ENCODE results near the gene YLPM1.

The YLPM1 gene

DNA sequence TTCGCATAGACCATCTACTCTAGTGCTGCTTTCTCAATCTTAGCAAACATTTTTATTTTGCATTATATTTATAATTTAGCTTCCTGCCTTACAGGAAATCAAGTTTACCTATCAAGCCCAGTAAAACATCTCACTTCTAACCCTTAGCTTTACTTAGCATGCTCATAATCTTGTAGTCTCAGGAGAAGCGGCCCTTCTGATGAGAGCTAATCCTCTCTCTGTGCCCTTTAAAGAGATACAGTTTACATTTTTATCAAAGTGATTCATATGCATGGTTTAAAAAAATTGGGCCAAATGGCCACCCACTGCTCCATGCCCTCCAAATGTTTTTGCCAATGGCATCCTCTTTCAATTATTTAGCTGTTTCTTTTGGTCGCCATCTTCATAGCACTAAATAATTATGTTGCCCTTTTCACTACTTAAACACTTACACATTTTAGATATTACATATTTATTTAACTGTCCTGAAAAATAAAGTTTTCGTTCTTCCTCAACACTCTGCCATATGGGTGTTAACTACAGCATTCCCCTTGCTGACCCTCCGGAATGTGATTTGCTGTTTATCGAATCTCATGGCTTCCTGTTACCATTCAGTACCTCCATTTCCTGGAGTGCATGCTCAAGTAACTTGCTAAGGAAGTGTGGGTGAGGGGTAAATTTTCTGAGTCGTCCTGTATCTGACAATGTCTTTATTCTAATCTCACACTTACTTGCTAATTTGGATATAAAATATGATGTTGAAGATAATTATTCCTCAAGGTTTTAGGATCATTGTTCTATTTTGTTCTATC, 29.3 kb downstream of the YLPM1 start:
- DNase-seq: peak in 1 of 2 donors; percentile 36

DNA sequence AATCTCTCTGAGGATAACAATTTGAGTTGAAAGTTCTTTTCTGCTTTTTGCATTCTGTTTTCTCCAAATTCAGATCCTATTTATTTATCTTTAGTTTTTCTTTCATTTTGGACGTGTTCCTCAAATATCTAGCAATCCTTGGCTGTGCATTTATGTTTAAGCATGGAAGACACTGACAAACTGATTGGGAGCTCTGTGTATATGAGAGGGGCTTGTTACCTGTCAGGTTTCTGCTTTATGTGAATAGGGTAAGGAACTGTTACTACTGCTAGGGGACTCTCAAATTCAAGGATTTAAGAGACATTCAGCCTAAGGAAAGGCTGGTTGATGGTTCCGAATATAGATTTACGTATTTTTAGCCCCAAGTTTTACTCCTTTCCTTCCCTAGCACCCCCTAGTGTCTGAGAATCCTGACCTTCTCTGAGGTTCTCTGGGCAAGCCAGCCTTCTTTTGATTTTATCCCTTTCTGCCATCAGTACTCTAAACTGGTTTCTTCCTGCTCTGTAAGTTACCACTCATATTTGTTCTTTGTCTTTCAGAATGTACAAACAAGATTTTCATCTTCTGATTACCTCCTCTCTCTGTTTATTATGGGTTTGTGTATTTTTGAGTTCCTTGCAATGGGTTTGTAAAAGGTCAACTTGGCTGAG, 30.5 kb downstream of the YLPM1 start:
- DNase-seq: peak in 1 of 2 donors; percentile 31

DNA sequence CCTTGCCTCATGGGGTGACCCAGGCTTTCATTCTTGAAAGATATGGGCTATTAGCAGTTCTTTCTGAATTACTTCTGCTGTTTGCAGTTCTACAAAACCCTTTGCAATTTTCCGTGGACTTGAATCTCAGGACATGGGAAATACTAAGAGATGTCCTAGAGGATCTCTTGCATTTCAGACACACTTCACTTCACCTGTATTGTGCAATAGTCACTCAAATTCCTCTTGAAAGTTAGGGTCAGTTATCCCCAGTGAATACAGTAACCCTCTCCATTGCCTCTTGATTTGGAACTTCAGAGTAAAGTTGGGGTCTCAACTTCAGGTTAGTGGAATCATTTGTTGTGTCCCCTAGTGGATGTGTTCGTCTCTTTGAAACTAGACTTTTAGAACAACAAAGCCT, 31.8 kb downstream of the YLPM1 start:
- DNase-seq: no peak

GRCh38 chr14:74799765-74800164, 36.6 kb downstream of the YLPM1 start:
- DNase-seq: no peak

DNA sequence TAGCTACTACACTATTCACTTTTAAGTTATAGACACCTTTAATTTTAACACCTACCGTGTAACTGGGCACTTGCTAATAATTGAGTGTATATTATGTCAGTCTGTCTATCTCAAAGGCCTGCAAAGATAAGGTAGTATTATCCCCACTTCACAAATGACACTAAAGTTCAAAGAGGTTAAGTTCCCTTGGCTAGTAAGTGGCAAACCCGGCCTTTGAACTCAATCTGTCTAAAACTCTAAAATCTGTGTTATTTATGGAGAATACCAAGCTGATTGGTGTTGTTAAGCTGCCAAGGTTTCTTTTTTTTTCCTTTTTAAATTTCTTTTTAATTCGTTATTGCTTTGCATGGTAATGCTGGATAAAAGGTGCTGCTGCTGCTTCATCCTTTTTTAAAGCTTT, 37.7 kb downstream of the YLPM1 start:
- DNase-seq: no peak

DNA sequence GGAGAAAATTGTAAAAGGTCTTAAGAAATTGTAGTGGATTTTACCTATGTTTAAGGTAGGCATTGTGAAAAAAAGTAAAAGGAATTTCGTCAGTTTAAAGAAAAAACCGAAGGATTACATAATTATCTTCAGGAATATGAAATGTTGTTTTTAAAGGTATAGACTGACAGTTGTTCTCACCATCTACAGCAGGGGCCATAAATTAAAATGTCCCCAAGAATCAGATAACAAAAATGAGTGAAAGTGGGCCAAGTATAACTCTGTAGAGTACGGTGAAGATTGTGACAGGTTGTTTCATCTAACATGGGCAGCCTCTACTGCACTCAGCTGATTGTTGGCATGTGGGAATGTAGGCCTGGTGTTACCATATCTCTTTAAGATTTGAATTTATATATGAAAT, 38.3 kb downstream of the YLPM1 start:
- DNase-seq: no peak

GRCh38 chr14:74804219-74804825, 41.2 kb downstream of the YLPM1 start:
- peak in 1 of 2 donors; percentile 49 for DNase-seq

GRCh38 chr14:74807853-74808545, 44.9 kb downstream of the YLPM1 start:
- no peak for DNase-seq

DNA sequence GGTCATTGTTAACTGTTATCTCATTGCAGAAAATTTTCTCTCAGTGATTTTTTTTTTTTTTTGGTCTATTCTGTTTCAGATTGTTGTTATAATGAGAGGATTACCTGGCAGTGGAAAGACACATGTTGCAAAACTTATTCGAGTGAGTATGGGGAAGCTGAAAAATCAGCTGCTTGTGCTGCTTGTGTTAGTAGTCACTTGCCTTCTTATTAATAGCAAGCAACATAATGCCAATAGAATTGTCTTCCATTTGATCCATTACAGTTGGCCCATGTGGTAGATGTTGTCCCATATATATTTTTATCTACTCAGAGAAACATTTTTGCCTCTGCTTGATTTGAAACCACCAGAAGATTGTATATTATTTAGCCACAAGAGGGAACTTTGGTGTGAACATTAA, 53.0 kb downstream of the YLPM1 start:
- DNase-seq: no peak

- no peak for DNase-seq
Measured at GRCh38 chr14:74820288-74820687, 57.2 kb downstream of the YLPM1 start.

DNA sequence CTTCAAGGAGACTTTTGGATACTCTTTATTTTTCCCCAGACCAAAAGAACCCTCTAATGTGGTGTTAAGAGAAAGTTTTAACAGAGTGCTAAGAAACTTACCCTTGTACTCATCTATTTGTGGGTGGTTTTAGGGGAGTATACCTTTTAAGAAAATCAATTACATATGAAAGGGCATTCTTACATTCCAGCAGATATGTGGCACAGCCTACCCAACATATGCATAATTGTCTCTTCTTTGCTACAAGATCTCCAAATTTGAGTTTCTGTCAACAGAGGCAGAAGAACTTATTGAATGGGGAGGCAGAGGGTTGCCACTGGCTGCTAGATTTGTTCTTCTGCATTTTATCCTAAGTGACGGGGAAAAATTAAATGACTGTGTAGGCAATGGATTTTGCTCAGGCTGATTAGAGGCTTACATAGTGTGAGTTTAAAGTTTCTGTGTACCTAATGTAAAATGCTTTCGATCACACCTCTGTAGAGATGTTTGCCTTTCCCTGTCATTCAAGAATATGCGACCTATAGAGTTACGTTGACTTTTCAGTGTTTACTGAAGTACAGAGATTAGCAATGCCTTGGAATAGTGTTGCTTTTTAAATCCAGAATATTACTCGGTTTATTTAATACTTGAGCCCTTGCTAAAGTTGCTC, 58.3 kb downstream of the YLPM1 start:
- no peak for DNase-seq

- DNase-seq: no peak
Measured at GRCh38 chr14:74824997-74825396, 61.9 kb downstream of the YLPM1 start.

GRCh38 chr14:74826574-74826973, 63.5 kb downstream of the YLPM1 start:
- DNase-seq: no peak

DNA sequence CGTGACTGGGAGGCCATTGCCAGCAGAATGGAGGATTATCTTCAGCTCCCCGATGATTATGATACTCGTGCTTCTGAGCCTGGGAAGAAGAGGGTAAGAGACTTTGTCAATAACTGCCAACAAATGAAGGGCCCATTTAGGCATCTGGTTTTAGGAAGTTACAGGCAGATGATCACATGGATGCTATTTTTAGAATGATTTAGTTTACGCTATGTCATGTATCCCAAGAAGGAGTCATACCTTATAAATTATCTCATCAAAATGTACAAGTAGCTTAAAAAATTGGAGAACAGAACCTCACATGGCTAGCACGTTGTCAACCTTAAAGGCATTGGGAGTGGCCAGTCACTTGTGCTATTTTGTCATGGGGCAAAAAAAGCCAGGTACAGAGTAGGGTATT, 66.1 kb downstream of the YLPM1 start:
- no peak for DNase-seq

- DNase-seq: no peak
Measured at GRCh38 chr14:74832849-74833248, 69.7 kb downstream of the YLPM1 start.

GRCh38 chr14:74834692-74835392, 71.7 kb downstream of the YLPM1 start:
- no peak for DNase-seq

GRCh38 chr14:74835645-74836250, 72.6 kb downstream of the YLPM1 start:
- no peak for DNase-seq

DNA sequence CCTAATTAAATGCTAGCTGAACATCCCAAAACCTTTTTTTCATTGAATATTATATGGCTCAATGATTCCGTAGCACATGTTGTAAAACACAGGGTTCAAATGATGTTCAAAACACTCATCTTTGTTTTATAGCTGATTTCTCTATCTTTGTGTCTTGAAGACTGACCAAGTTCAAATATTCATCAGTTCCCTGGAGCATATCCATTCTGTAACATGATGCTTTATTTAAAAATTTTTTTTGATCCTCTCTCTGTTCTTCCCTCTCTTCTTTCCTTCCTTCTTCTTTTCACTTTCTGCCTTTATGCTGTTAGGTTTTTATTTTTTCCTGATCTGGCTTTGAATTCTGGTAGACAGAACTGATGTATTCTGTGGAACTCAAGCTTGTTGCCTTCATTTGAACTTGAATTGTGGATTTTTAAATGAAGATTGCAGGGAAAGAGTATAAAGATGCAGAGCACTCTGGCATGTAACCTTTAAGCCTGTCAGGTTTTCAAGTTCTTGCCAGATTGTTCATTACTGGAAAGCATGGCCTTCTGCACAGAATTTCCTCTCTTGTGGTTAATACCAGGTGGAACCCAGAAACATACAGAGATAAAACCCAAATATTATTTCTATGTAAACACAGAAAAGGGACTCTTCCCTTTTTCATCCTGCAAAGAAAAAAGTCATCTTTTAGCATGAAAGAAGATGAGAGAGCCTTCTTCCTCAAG, 73.3 kb downstream of the YLPM1 start:
- DNase-seq: peak in 1 of 2 donors; percentile 33

DNA sequence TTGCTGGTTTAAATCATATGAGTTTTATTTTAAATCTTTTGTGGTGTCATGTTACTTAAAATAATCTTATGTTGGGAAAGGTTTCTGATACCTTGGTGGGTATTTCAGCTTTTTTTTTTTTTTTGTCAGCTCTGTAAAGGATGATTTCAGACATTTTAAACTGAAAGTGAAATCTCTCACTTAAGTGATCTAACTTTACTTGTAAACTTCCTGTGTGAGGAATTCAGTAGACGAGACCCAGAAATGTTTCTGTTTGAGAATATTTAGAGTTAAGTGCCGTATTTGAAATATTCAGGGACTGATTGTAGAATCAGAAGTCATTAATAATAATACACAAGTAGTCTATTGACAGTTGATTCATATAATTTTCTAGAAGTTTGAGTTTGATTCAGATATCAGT, 75.0 kb downstream of the YLPM1 start:
- DNase-seq: peak in 1 of 2 donors; percentile 69

DNA sequence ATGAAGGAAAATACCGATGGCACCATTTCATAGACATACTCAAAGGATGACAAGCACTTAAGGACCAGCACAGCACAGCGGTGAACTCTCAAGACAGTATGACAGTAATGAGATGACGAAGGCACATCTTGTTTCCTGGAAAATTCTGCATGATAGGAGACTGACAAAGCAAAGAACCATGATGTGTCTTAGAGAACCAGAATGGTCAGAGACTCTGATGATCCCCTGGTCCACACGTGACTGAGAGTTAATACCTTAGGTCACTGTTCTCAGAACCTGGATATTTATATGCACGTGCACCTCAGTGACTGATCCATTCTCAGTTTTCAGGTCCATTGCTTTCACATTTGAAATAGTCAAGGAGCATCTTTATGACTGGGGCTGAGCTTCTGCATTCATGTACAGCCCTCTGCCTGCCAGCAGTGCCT, 77.5 kb downstream of the YLPM1 start:
- DNase-seq: no peak

Measured in CD4-positive, alpha-beta T cell treated with Interleukin-4 for 1 hour (primary cell).